OCI-LY7 (cell line): Measurements from ENCODE around the gene GYS2. TPM values are rescaled to one million over a fixed set of nuclear protein-coding genes. Genes with fewer than 3 reads are reported as not detected.

ENCODE experiments used
- BruUV-seq: library from RNA; stranded (reverse); fragments of 400-500 nt; replicated peaks from 2 replicates; lab custom pipeline; 2021; lab: Mats Ljungman, UMichigan
- CTCF ChIA-PET: fragments of 300-600 bp; sonication (Branson Sonifier 250); formaldehyde crosslinking; loops from one replicate; lab custom pipeline; 2022; ENCODE audit warnings: antibody characterized with exemption; ENCODE audit not compliant: unreplicated experiment; lab: Charles Lee
- POLR2A ChIA-PET: fragments of 300-600 bp; sonication (Branson Sonifier 250); formaldehyde crosslinking; loops from one replicate; lab custom pipeline; 2022; ENCODE audit warnings: antibody characterized with exemption; lab: Charles Lee
- DNase-seq: peaks from one replicate; pipeline ENCODE4 v3.0.0-alpha.2; 2015; ENCODE audit warnings: low spot score
- H2AFZ ChIP-seq: fragments of 200-600 bp; sonication (generic), shearing (Covaris generic); 2 replicates; pipeline ENCODE4 v1.6.1; 2014; ENCODE audit warnings: mild to moderate bottlenecking, antibody characterized with exemption, low read length, moderate library complexity
- H3K27ac ChIP-seq: fragments of 200-600 bp; sonication (generic); 2 replicates; pipeline ENCODE4 v1.5.1; 2014; ENCODE audit warnings: mixed run types, low read depth, mild to moderate bottlenecking, moderate library complexity, low read length, inconsistent platforms; ENCODE audit not compliant: poor library complexity, severe bottlenecking
- H3K36me3 ChIP-seq: fragments of 200-600 bp; sonication (generic); 2 replicates; pipeline ENCODE4 v1.6.1; 2014; ENCODE audit warnings: mild to moderate bottlenecking, antibody characterized with exemption, low read length, moderate library complexity, mixed read lengths; ENCODE audit not compliant: insufficient read depth
- H3K4me1 ChIP-seq: fragments of 200-600 bp; sonication (generic); 2 replicates; pipeline ENCODE4 v1.5.1; 2014; ENCODE audit warnings: mild to moderate bottlenecking, low read length; ENCODE audit not compliant: insufficient read depth, poor library complexity, severe bottlenecking
- H3K4me2 ChIP-seq: fragments of 200-600 bp; sonication (generic); 2 replicates; pipeline ENCODE4 v1.6.1; 2014; ENCODE audit warnings: mild to moderate bottlenecking, low read length
- H3K4me3 ChIP-seq: fragments of 200-600 bp; sonication (generic); 2 replicates; pipeline ENCODE4 v1.5.1; 2014; ENCODE audit warnings: mild to moderate bottlenecking, low read depth, low read length; ENCODE audit not compliant: poor library complexity, severe bottlenecking
- H3K79me2 ChIP-seq: fragments of 200-600 bp; sonication (generic); 2 replicates; pipeline ENCODE4 v1.6.1; 2016; ENCODE audit warnings: low read depth, mild to moderate bottlenecking, low read length, moderate library complexity, mixed read lengths; ENCODE audit not compliant: insufficient read depth
- H3K9me2 ChIP-seq: fragments of 200-600 bp; sonication (generic); 2 replicates; pipeline ENCODE4 v1.6.1; 2016; ENCODE audit warnings: mild to moderate bottlenecking, low read length, mixed read lengths; ENCODE audit not compliant: insufficient read depth
- H3K9me3 ChIP-seq: fragments of 200-600 bp; sonication (generic); 2 replicates; pipeline ENCODE4 v1.6.1; 2014; ENCODE audit warnings: mild to moderate bottlenecking, mixed run types, low read length, mixed read lengths
- H4K20me1 ChIP-seq: fragments of 200-600 bp; sonication (generic); 2 replicates; pipeline ENCODE4 v1.6.1; 2014; ENCODE audit warnings: mild to moderate bottlenecking, antibody characterized with exemption, low read length, moderate library complexity, mixed read lengths; ENCODE audit not compliant: insufficient read depth
- CTCF ChIP-seq: fragments of 200-600 bp; sonication (generic); conservative IDR thresholded peaks from 2 replicates; pipeline ENCODE4 v1.5.1; 2014; ENCODE audit warnings: mild to moderate bottlenecking, antibody characterized with exemption, low read length, moderate library complexity, mixed read lengths
- EZH2phosphoT487 ChIP-seq: fragments of 200-600 bp; sonication (generic); IDR thresholded peaks from 2 replicates; pipeline ENCODE4 v1.6.1; 2018; ENCODE audit warnings: low read depth, borderline replicate concordance, mild to moderate bottlenecking, mixed run types, antibody characterized with exemption, low read length, moderate library complexity, mixed read lengths
- intact Hi-C: fragments of 100-400 bp; cut with micrococcal nuclease; formaldehyde crosslinking; loops from one replicate; pipeline ENCODE4 v1.10.0; 2022; ENCODE audit not compliant: unreplicated experiment
- total RNA-seq, 2 experiments: library from RNA; depleted of rRNA in 1 of 2; stranded (reverse); fragments of >200 nt in 1 of 2; shearing (Covaris generic) in 1 of 2; gene quantifications; 2 replicates each; pipeline ENCODE4 v1.2.3, GENCODE V29; 2014 to 2022

The GYS2 gene
- total RNA-seq, 2 experiments from 2014 or later = not detected

- Histone ChIP-seq H3K9me2 (no peaks in the 10 kb centered on the region), H3K36me3 (peaks cover 51% of the 10 kb centered on the region), H2AFZ (no peak overlapping the region), H3K9me3 (no peaks in the 10 kb centered on the region), H3K4me1 (peaks cover 10% of the 10 kb centered on the region), H3K27ac (no peak overlapping the region), H3K4me2 (no peak overlapping the region), H4K20me1 (peaks cover 14% of the 10 kb centered on the region; the same call in 1 of the 2 replicates), H3K79me2 (peaks cover 49% of the 10 kb centered on the region), H3K4me3 (no peak overlapping the region)
- DNase-seq = no peak
- intact Hi-C loops = no loop called here
- BruUV-seq = no TSS peak
- ChIA-PET CTCF (no interaction called here), POLR2A (interaction anchor here (0.6 to 2.6 kb wide), 4 partner anchors 9 to 121 kb away, joined by 3 to 10 read pairs (median 3); partner anchors contain the start of gene SPX)
- TF ChIP-seq EZH2phosphoT487 = no peak
- no peak for TF ChIP-seq CTCF
Observed at GRCh38 chr12:21507849-21508248, 96.8 kb downstream of the GYS2 start.

GRCh38 chr12:21505888-21506287 is 98.8 kb downstream of the GYS2 start:
- Histone ChIP-seq H3K36me3 (peaks cover 35% of the 10 kb centered on the region), H3K27ac (no peak overlapping the region), H3K9me2 (no peaks in the 10 kb centered on the region), H3K79me2 (peaks cover 62% of the 10 kb centered on the region), H3K4me3 (no peak overlapping the region), H3K4me2 (no peak overlapping the region), H3K9me3 (no peaks in the 10 kb centered on the region), H4K20me1 (peaks cover 20% of the 10 kb centered on the region; the same call in 1 of the 2 replicates), H2AFZ (no peak overlapping the region), H3K4me1 (peaks cover 14% of the 10 kb centered on the region)
- no peak for TF ChIP-seq EZH2phosphoT487
- no peak for TF ChIP-seq CTCF
- no peak for DNase-seq
- ChIA-PET POLR2A (interaction anchor here (0.6 to 2.4 kb wide), 6 partner anchors 11 to 155 kb away, joined by 3 to 7 read pairs (median 4); partner anchors contain the start of gene SPX), CTCF (no interaction called here)
- no TSS peak for BruUV-seq
- intact Hi-C loops = no loop called here

- no peaks in the 10 kb centered on the region for H3K9me2 ChIP-seq
- ChIA-PET CTCF (no interaction called here), POLR2A (interaction anchor here (0.9 to 1.4 kb wide), 3 partner anchors 9 to 969 kb away, joined by 3 to 6 read pairs (median 4); no protein-coding TSS in a partner anchor)
- peaks cover 21% of the 10 kb centered on the region for H3K36me3 ChIP-seq
- H3K4me1 ChIP-seq = peaks cover 31% of the 10 kb centered on the region
- H4K20me1 ChIP-seq = peaks cover 20% of the 10 kb centered on the region; the same call in 1 of the 2 replicates
- peaks cover 89% of the 10 kb centered on the region for H3K79me2 ChIP-seq
- H3K4me2 ChIP-seq = peak overlapping the region; percentile 83
- DNase-seq = no peak
- BruUV-seq = TSS peak; percentile 62
- TF ChIP-seq CTCF = no peak
- no peak for TF ChIP-seq EZH2phosphoT487
- H3K4me3 ChIP-seq = peak overlapping the region; percentile 99
- H3K27ac ChIP-seq = no peak overlapping the region
- H3K9me3 ChIP-seq = no peaks in the 10 kb centered on the region
- intact Hi-C loops = no loop called here
- H2AFZ ChIP-seq = no peak overlapping the region
Observed at GRCh38 chr12:21502872-21503271, 101.8 kb downstream of the GYS2 start.
